GM21423 (cell line): Measurements from ENCODE around the gene ZER1.

ENCODE experiments used
- ATAC-seq: cut with Tn5 transposase; IDR thresholded peaks from one replicate; pipeline ENCODE4 v1.9.1; 2021; ENCODE audit warnings: mild to moderate bottlenecking, moderate library complexity; ENCODE audit not compliant: unreplicated experiment

The ZER1 gene

DNA sequence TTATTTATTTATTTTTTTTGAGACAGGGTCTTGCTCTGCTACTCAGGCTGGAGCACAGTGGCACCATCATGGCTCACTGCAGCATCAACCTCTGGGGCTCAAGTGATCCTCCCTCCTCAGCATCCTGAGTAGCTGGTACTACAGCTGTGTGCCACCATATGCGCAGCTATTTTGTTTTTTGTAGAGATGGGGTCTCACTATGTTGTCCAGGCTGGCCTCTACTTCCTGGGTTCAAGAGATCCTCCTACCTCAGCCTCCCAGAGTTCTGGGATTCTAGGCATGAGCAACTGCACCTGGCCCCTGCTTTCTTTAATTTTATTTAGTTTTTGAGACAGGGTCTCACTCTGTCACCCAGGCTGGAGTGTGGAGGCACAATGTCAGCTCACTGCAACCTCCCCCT is 28.3 kb downstream of the ZER1 start:
- ATAC-seq = no peak

DNA sequence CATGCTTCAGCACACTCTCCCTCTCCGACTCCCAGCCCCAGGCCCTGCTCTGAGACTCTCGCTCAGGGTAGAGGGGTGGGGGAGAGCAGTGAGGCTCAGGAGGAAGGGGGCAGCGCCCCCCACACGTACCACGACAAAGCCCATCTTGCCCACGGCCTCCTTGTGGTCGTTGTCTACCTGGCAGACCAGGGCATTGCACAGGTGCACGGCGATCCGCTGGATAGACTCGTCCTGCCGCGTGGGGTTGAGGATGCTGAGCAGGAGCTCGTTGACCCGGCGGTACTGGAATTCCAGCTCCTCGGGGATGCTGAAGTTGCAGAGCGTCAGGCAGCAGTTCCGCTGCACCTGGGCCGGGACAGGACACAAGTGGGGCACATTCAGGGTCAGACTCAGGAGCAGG is 29.3 kb downstream of the ZER1 start:
- ATAC-seq = no peak

DNA sequence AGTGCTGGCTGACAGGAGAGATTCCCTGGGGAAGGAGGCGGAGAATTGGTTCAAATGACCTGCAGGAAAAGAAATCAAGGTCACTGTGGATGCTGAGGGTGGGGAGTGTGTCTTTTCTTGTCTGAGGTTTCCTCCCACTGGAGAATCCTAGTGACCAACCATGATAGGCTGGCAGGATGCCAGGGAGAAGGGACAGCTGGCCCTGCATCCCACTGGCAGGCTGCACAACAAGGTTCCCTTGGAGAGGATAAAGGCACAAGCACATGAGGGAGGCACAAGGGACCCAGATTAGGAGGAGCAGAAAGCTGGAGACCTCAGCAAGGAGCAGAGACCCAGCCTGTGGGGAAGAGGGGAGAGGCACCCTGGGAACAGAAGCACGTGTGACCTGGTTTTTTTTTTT is 36.4 kb downstream of the ZER1 start:
- no peak for ATAC-seq

DNA sequence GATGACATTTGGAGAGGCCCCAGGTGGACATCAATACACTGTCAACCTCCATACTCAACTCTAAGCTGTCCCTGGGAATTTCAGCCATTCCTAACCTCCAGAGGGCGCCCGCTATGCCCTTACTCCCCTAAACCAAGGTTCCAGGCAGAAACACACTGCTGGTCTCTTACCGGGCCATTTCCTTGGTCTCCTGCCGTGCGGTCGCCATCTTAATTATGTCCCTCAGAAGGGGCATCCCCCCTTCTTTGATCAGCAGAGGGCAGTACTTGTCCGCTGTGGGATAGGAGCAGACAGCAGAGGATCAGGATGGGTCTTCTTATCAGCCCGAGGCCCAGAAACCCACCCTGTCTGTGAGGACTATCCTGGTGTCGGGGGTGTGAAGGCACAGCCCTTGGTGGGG is 38.5 kb downstream of the ZER1 start:
- no peak for ATAC-seq

DNA sequence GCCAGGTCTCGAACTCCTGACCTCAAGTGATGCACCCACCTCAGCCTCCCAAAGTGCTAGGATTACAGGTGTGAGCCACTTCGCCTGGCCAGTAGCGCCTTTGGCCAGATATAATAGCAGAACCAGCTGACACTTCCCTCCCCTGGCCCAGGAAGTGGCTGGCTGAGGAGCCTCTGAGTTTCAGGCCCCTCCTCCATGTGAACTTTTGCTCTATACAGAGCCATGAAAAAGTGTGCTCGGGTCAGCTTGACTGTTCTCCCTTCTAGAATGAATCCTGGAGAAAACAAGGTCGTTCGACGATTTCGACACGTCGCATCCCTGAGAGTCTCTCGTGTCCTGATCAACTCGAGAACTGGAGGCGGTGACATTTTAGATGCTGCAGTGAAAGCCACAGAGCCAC is 39.2 kb downstream of the ZER1 start:
- ATAC-seq = no peak

DNA sequence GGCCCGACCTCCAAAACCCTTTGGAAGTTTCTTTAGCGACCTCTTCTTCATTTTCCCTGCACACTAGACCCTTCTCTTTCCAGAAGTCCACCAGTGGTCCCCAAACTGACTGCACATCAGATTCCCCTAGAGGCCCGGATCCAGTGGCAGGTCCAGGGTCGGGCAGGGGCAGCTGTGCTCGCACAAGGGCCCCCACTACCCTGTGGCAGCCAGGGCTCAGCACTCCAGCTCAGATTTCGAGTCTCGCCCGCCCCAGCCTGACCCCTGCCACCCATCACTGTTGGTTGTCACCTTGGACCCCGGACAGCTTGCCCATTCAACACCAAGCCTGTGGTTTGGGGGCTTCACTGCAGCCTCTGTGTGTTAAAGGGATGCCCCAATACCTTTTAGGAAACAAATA is 40.0 kb downstream of the ZER1 start:
- no peak for ATAC-seq

DNA sequence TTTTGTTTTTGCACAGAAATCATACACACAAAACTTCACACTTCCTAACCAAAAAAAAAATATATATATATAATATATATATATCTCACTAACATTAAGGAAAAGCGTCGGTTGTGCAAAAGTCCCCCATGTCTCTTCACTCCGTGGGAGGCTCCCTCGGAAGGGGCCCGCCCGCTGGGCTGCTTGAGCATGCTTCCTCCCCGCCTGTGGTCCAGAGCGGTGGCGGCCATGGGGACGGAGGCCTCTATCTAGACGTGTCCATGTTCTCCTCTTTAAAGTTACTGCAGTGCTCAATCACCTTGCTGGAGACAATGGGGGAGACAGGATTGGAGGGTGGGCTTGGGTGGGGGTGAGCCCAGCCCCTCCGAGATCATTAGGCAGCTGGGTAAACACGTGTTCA is 40.6 kb downstream of the ZER1 start:
- ATAC-seq = no peak

DNA sequence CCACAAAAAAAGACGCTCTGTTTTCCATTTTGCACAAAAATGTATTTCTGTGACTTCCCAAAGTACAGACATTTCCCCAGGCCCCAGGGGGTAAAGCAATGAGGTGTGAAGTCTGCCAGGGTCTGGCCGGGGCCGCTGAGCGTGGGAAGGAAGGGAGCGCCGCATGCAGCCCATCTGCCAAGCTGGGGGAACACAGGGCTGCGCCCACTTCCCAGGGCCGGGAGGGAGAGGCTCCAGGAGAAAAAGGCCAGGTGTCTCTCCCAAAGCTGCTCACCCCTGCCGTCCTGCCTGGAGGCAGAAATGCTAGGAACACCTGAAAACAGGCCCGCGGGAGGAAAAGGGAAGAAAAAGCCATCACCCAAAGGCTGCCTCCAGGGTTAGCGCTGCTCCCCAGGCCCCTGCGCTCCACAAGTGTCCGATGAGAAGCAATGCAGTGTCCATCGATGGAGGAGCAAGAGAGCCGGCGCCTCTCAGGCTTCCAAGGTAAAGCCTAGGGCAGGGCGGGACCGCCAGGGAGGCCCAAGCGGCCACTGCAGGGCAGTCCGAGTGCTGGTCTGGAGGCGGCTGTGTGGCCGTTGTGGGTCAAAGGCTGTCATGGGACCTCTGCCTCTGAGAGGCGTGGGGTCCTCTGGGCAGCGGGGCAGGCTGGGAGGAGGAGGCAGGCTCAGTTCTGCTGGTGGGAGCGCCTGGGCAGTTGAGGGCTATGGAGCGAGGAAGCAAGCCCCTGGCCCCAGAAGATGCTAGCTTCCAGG is 41.8 kb downstream of the ZER1 start:
- ATAC-seq = no peak

DNA sequence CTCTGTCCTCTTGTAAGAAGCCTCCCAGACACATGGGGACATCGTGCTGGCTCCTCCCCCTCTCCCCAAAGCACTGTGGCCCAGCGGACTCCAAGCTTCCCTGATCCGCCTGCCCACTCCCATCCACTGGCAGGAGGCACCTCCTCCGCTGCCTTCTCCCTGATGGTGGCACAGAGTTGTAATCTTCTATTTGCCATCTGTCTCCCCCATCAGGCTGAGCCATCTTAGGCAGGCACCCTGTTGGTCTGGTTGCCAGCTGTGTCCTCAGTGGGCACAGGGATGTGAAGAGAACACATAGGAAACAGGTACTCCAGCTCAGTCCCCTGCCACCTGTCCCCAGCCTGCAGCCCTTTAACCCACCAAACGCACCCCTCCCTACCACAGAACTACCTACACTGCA is 42.4 kb downstream of the ZER1 start:
- ATAC-seq = no peak

DNA sequence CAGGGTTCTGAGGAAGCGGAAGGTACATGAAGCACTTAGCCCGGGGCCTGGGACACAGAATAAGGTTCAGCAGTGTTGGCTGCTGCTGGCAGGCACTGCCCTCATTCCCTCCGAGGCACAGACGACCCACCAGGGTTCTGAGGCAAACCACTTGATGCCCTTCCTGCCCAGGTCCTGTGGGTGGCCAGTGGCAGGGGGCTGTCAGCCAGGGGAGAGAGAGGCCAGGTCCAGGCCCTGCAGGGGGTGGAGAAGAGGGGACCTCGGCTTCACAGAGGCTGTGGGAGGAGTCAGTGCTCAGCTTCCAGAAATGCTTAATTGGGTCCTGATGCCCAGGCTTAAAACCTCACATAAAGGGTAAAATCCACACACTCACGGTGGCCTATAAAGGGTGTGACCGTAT is 43.4 kb downstream of the ZER1 start:
- ATAC-seq = no peak

DNA sequence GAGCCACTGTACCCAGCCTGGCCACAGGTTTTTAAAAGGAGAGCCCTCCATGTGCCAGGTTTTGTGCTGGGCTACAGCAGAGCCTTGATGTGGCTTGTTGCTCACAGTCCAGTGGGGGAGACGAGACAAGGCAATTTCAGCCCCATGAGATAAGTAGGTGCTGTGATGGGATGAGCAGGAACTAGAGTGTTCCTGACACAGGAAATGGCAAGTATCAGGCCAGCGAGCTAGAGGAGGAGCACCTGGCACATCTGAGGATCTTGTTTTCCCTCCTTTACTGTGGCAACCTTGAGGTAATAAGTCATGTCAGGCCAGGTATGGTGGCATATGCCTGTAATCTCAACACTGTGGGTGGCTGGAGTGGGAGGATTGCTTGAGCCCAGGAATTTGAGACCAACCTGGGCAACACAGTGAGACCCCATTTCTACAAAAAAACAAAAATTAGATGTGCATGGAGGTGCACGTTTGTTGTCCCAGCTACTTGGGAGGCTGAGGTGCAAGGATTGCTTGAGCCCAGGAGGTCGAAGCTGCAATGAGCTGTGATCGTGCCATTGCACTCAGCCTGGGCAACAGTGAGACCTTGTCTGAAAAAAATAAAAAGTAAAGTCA is 44.0 kb downstream of the ZER1 start:
- no peak for ATAC-seq

DNA sequence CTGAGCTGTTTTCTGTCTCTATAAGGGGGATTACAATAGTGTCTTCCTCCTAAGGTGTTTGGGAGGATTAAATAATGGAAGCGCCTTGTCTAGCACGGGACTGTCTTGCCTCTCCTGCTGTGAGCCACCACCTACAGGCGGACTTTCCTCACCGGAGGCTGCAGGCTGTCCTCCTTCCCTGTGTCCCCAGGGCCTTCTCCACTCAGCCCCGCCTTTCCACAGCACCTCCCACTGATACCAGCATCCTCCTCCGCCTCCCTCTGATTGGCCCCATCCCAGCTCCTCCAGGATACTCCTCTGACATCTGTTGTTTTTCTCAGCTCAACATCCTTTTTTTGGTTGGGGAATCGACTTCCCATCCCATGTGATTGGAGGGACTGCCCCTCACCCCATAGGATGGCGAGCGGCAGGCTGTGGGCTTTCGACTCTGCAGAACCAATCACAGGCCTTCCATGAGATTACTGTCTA is 46.9 kb downstream of the ZER1 start:
- ATAC-seq = peak; percentile 2

DNA sequence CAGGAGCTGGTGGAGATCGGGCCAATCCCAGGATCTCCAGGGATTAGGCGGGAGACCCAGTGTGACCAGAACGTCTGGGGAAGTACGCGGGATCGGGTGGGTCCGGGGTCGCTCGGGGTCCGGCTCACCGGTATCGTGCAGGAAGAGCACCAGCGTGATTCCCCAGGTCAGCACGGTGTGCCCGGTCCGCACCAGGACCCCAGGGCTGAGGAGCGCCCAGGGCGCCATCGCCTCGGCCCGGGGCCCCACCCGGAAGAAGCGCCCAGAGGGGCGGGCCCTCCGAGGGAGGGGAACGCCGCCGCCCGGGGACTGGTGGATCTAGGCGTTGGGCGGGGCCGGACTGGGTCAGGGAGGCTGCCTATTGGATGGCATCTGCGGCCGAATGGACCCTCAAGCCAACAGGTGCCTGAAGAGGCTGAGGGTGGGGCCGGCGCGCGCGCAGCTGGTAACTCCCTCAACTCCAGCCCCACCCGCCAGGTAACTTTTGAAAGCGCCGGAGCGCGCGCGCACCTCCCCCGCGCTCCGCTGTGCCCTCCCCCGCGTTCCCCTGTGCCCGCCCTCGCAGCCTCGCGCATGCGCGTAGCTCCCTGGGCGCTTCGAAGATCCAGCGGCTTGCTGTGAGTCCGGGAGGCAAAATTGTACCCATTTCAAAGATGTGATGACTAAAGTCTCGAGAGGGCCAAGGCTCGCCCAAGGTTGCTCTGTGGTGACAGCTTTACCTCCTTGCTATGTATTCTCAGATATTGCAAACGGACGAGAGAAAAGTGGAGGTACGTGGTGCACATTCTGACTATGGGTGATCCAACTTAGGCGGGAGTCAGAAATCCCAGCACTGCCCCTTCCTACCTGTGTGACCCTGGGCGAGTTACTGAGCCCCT is 47.6 kb downstream of the ZER1 start, which contains the start of gene ZDHHC12:
Gene ZDHHC12, minus strand, starts transcription at position 262 of the 878 bp plus-strand sequence. Its CDS starts 34 bp downstream, at position 228.
- peak; percentile 95 for ATAC-seq

DNA sequence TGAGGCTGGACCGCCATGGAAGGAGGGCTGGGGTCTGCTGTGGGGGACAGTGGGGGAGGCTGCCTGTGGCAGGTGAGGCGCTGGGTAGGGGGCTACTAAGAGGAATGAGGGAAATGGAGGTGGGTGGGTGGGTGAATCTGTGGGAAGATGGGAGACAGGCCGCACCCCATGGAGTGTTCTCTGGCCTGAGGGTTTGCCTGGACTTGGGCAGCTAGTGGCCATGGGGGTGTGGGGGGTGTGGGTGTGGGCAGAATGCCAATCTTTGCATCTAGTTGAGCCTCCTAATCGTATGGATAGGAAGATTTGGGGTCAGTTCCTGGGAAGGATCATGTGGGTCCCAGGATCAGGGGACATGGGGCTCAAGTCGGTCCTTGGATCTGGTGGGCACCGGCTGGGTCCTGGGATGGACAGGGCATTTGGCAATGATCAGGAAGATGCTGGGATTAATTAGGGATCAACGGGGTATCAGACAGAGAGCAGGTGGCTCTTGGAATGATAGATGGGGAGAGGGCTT is 48.3 kb downstream of the ZER1 start:
- ATAC-seq = no peak

DNA sequence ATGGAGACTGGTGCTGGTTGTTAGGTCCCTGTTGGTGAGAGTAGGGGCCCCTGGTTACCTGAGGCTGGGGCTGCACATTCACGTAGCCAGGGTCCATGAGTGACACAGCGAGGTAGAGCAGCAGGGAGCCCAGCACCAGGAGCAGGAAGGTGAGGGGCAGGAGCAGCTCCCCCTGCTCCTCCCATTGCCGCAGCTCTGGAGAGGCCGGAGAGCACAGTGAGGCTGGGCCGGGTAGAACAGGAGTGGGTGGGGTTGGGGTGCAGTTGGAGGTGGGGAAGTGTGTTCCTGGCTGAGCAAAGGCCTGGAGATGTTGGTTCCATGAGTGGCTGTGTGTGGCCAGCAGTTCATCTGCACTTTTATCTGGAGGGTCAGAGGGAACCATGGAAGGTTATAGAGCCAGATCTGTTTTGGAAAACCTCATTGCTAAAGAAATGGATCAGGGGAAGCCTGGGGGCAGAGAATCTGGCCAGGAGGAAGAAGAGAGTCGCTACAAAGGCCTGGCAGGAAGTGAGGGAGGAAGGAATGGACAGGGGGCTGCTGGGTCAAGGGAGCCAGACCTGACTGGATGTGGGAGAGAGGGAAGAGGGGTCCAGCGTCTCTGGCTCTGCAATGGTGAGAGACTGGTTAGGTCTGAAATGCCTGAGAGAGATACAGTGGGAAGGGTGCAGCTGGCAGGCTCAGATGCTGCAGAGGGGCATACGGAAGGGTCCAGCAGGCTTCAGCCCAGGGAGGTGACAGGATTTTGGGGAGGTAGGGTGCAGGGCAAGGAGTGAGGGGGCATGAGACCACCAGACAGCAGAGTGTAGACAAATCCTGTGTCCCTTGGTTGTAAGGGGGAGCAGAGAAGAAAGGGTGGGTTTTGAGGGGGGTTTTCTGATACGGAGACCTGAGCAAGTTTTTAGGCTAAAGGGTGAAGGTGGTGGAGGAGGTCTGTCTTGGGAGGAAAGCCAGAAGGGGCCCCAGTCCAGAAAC is 49.1 kb downstream of the ZER1 start:
- no peak for ATAC-seq

DNA sequence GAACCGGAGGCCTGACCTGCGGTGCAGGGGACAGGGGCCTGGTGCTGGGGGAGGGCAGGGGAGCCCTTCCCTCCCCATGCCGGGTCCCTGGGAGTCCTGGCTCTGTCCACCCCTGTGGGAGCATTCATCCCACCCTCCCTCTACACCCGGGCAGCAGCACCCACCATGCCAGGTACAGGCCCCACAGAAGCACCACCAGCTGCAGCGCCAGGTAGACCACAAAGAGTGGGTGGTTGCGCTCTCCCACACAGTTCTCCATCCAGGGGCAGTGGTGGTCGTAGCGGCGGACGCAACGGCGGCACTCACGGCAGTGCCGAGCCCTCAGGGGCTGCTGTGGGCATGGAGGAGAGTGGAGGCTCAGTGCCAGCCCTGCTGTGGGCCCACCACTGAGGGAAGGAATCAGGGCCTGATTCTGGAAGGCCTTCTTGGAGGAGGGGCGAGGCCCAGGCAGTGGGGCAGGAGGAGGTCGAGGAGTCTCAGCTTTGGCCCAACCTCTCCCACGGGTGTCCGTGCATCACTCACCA is 50.2 kb downstream of the ZER1 start:
- no peak for ATAC-seq

DNA sequence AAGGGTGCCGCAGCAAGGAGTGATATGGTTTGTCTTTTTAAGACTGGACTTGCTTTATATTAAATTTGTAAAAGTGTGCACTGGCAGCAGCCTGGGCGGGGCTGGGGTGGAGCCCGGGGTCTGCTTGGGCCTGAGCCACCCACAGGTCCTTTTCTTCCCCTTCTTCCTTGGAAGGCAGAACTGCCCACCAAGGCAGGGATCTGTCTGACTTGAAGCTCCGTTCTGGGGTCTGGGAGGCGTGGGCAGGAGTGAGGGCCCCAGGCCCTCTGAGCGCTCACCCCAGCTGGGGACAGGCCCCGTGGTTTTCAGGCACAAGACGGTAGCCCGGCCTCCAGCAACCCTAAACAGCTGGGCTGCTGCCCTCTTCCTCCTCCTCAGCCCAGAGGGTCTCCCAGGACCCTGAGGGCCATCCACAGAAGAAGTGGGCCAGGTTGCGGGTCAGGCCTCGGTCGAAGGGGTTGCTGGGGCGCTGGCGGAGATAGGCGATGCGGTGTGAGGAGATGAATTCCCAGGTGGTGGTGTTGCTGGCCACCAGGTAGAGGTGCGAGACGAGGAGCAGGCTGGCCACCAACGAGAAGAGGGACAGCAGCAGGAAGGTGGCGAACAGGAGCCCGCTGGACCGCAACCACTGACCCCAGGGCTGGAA is 50.8 kb downstream of the ZER1 start:
- no peak for ATAC-seq

DNA sequence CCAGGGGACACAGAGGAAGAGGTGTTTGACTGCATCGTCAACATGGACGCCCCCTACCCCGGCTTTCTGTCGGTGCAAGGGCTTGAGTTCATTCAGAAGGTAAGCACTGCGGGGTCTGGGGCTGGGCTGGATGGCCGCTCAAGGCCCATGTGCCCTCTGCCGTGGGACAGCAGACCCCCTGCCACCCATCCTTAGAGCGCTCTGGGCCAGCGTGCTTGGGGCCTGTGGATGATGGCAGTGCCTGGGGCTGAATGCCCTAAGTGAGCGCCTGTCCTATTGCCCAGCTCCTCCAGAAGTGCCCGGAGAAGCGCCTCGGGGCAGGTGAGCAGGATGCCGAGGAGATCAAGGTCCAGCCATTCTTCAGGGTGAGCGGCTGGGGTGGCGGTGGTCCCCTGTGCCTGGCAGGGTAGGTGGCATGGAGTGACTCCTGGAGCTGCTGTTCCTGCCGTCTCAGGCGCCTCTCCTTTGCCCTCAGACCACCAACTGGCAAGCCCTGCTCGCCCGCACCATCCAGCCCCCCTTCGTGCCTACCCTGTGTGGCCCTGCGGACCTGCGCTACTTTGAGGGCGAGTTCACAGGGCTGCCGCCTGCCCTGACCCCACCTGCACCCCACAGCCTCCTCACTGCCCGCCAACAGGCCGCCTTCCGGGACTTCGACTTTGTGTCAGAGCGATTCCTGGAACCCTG is 51.7 kb downstream of the ZER1 start:
- no peak for ATAC-seq

DNA sequence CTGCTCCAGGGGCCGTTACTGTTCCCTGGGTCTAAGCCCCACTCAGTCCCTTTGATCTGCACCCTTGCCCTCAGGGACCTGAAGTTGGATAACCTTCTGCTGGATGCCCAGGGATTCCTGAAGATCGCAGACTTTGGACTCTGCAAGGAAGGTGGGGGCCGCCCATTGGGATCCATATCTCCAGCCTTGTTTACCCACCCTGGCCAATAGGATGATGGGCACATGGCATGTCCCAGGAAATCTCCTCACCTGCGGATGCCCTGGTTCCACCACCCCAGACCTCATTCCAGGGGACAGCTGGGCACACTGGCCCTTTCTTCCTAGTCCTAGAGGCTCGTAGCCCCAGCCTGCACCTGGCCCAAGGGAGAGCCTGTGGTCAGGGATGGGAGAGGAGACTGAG is 53.3 kb downstream of the ZER1 start:
- no peak for ATAC-seq
